GM12892 (cell line): Measurements from ENCODE around the gene TBC1D22A.

Experiments
- POLR2A ChIP-seq: IDR thresholded peaks from 2 replicates; pipeline ENCODE4 v1.6.1; 2011; ENCODE audit warnings: low read depth, low read length, control low read depth
- POLR2AphosphoS5 ChIP-seq: IDR thresholded peaks from 2 replicates; pipeline ENCODE4 v1.6.1; 2011; ENCODE audit warnings: low read depth, low read length, control low read depth
- TAF1 ChIP-seq: IDR thresholded peaks from 2 replicates; pipeline ENCODE4 v1.6.1; 2011; ENCODE audit warnings: low read depth, mild to moderate bottlenecking, control low read depth, low read length, borderline replicate concordance

- TF ChIP-seq POLR2A = no peak
- TF ChIP-seq POLR2AphosphoS5 = no peak
- no peak for TF ChIP-seq TAF1
These were observed 406.0 kb downstream of the TBC1D22A start for GRCh38 chr22:47168441-47168840.
